Gastroesophageal sphincter (tissue), 3 donors: Measurements from ENCODE around the gene AUTS2.

Source experiments
- POLR2A ChIP-seq, 2 donors: fragments of 450-650 bp; IDR thresholded peaks; one replicate each; pipeline ENCODE4 v1.6.1; 2017; ENCODE audit warnings: antibody characterized with exemption in 2 of 2, mild to moderate bottlenecking in 2 of 2, moderate library complexity in 1 of 2
- TF ChIP-seq, protein P1 (sequence below), 4 experiments: fragments of 200-600 bp in 2 of 4; fragments of 450-650 bp in 2 of 4; sonication (generic) in 1 of 4; IDR thresholded peaks; one replicate each; pipeline ENCODE4 v1.5.1; 2017 to 2019; ENCODE audit warnings: antibody characterized with exemption in 4 of 4, mild to moderate bottlenecking in 2 of 4, moderate library complexity in 2 of 4

DNA sequence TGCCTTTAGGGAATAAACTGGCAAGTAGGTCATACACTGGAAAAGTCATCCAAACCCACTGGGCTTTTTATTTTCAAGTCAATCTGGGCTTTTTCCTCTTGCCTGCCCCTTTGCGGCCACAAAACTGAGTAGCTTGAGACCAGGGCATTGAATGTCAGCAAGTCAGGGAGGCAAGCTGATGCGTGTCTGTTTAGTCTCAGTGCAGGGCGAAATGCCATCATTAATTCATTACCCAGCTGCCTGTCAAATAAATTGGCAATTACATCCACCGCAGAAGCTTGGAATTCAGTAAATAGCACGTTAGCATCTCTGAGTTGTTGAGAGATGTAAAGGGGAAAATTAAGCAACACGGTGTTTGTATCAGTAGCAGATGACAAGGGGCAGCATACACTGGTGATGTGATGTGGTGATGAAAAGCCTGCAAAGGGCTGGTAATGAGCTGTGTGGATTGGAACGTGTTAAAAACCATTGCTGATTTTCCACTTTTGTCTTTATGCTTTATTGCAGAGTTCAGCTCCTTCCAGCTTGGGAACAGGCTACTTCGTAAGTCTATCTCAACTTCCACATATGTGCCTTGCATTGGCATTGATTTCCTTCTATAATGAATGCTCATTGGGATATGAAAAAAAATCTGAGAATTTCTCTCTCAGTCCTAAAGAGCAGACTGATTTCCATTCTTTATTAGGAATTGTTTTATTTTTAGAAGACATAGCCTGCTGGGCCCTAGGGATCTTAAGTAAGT, 535.9 kb downstream of the AUTS2 start:
- TF ChIP-seq, protein P1, sequence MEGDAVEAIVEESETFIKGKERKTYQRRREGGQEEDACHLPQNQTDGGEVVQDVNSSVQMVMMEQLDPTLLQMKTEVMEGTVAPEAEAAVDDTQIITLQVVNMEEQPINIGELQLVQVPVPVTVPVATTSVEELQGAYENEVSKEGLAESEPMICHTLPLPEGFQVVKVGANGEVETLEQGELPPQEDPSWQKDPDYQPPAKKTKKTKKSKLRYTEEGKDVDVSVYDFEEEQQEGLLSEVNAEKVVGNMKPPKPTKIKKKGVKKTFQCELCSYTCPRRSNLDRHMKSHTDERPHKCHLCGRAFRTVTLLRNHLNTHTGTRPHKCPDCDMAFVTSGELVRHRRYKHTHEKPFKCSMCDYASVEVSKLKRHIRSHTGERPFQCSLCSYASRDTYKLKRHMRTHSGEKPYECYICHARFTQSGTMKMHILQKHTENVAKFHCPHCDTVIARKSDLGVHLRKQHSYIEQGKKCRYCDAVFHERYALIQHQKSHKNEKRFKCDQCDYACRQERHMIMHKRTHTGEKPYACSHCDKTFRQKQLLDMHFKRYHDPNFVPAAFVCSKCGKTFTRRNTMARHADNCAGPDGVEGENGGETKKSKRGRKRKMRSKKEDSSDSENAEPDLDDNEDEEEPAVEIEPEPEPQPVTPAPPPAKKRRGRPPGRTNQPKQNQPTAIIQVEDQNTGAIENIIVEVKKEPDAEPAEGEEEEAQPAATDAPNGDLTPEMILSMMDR (IDR thresholded peaks at IDR 0.05), result no peak
- TF ChIP-seq POLR2A (IDR thresholded peaks at IDR 0.05), result no peak
